Vagina (tissue), 2 donors: ENCODE measurements around the gene OPN1SW. TPM values are rescaled to one million over a fixed set of nuclear protein-coding genes. Genes with fewer than 3 reads are reported as not detected.
A peak's percentile ranks its signal among the peaks of the same experiment; 100 is the strongest.

ENCODE experiments used
- DNase-seq, 2 donors: peaks; one replicate each; pipeline ENCODE4 v3.0.0-alpha.2; 2017; ENCODE audit errors: extremely low spot score in 2 of 2
- H3K27ac ChIP-seq: fragments of 200-600 bp; sonication (generic); one replicate; pipeline ENCODE4 v1.5.1; 2019
- H3K27me3 ChIP-seq: fragments of 200-600 bp; sonication (generic); one replicate; pipeline ENCODE4 v1.5.1; 2019
- H3K36me3 ChIP-seq, 2 donors: fragments of 200-600 bp; sonication (generic); one replicate each; pipeline ENCODE4 v1.5.1; 2017 to 2019
- H3K4me1 ChIP-seq: fragments of 200-600 bp; sonication (generic); one replicate; pipeline ENCODE4 v1.5.1; 2019
- H3K4me3 ChIP-seq, 2 donors: fragments of 200-600 bp; sonication (generic); 1 replicate in 1 of 2; 2 replicates in 1 of 2; pipeline ENCODE4 v1.5.1; 2016 to 2019
- H3K9me3 ChIP-seq: fragments of 200-600 bp; sonication (generic); one replicate; pipeline ENCODE4 v1.5.1; 2019
- POLR2A ChIP-seq, 2 donors: fragments of 450-650 bp; IDR thresholded peaks; one replicate each; pipeline ENCODE4 v1.6.1; 2017; ENCODE audit warnings: antibody characterized with exemption in 2 of 2, mild to moderate bottlenecking in 2 of 2, moderate library complexity in 2 of 2
- POLR2AphosphoS5 ChIP-seq, 2 donors: sonication (generic); formaldehyde crosslinking; IDR thresholded peaks; one replicate each; pipeline ENCODE4 v1.9.0; 2017; ENCODE audit warnings: antibody characterized with exemption in 2 of 2, mild to moderate bottlenecking in 2 of 2, low read depth in 1 of 2; ENCODE audit not compliant: insufficient read depth in 1 of 2
- intact Hi-C: fragments of 100-400 bp; cut with DNase I; formaldehyde crosslinking; loops from one replicate; pipeline ENCODE4 v1.15.1; 2023
- total RNA-seq: library from RNA; depleted of rRNA; stranded (reverse); fragments of >200 nt; gene quantifications from one replicate; pipeline ENCODE4 v1.2.3, GENCODE V29; 2016
- TF ChIP-seq, protein P1 (sequence below), 3 experiments: fragments of 450-650 bp in 2 of 3; fragments of 200-600 bp in 1 of 3; sonication (generic) in 1 of 3; IDR thresholded peaks; one replicate each; pipeline ENCODE4 v1.5.1; 2017 to 2019; ENCODE audit warnings: antibody characterized with exemption in 3 of 3, mild to moderate bottlenecking in 2 of 3, moderate library complexity in 2 of 3

Gene OPN1SW
- total RNA-seq, 1 donor from 2014 or later = not detected

- DNase-seq = no peak
- peak; percentile 18 to 27 for TF ChIP-seq POLR2AphosphoS5 (IDR thresholded peaks at IDR 0.05; ENCODE audit: insufficient read depth in 1 of 2, low read depth in 1 of 2)
- TF ChIP-seq, protein P1, sequence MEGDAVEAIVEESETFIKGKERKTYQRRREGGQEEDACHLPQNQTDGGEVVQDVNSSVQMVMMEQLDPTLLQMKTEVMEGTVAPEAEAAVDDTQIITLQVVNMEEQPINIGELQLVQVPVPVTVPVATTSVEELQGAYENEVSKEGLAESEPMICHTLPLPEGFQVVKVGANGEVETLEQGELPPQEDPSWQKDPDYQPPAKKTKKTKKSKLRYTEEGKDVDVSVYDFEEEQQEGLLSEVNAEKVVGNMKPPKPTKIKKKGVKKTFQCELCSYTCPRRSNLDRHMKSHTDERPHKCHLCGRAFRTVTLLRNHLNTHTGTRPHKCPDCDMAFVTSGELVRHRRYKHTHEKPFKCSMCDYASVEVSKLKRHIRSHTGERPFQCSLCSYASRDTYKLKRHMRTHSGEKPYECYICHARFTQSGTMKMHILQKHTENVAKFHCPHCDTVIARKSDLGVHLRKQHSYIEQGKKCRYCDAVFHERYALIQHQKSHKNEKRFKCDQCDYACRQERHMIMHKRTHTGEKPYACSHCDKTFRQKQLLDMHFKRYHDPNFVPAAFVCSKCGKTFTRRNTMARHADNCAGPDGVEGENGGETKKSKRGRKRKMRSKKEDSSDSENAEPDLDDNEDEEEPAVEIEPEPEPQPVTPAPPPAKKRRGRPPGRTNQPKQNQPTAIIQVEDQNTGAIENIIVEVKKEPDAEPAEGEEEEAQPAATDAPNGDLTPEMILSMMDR (IDR thresholded peaks at IDR 0.05) = no peak
- H3K36me3 ChIP-seq = no peaks in the 10 kb centered on the region
- no peak overlapping the region for H3K4me3 ChIP-seq
- no peaks in the 10 kb centered on the region for H3K9me3 ChIP-seq
- H3K27me3 ChIP-seq = no peaks in the 10 kb centered on the region
- H3K4me1 ChIP-seq = peaks cover 4% of the 10 kb centered on the region
- intact Hi-C loops = no loop called here
- peak overlapping the region; percentile 14 for H3K27ac ChIP-seq
These were observed 7.7 kb upstream of the OPN1SW start for GRCh38 chr7:128783143-128783861.

- intact Hi-C loops = no loop called here
- no peak overlapping the region for H3K27ac ChIP-seq
- DNase-seq = no peak
- no peak overlapping the region for H3K4me3 ChIP-seq
- TF ChIP-seq POLR2AphosphoS5 (IDR thresholded peaks at IDR 0.05; ENCODE audit: insufficient read depth in 1 of 2, low read depth in 1 of 2) (no peak), POLR2A (IDR thresholded peaks at IDR 0.05) (no peak)
- TF ChIP-seq, protein P1 (IDR thresholded peaks at IDR 0.05) = no peak
- H3K27me3 ChIP-seq = no peaks in the 10 kb centered on the region
- H3K4me1 ChIP-seq = peaks cover 4% of the 10 kb centered on the region
- no peaks in the 10 kb centered on the region for H3K36me3 ChIP-seq
- no peaks in the 10 kb centered on the region for H3K9me3 ChIP-seq
These were observed 6.3 kb upstream of the OPN1SW start for GRCh38 chr7:128781851-128782250.

GRCh38 chr7:128781126-128781525 lies 5.5 kb upstream of the OPN1SW start:
- intact Hi-C loops = no loop called here
- H3K4me1 ChIP-seq = peaks cover 4% of the 10 kb centered on the region
- H3K27me3 ChIP-seq = no peaks in the 10 kb centered on the region
- no peaks in the 10 kb centered on the region for H3K36me3 ChIP-seq
- no peak overlapping the region for H3K27ac ChIP-seq
- TF ChIP-seq, protein P1 (IDR thresholded peaks at IDR 0.05) = no peak
- TF ChIP-seq POLR2AphosphoS5 (IDR thresholded peaks at IDR 0.05; ENCODE audit: insufficient read depth in 1 of 2, low read depth in 1 of 2) (no peak), POLR2A (IDR thresholded peaks at IDR 0.05) (no peak)
- H3K9me3 ChIP-seq = no peaks in the 10 kb centered on the region
- no peak for DNase-seq
- H3K4me3 ChIP-seq = no peak overlapping the region

DNA sequence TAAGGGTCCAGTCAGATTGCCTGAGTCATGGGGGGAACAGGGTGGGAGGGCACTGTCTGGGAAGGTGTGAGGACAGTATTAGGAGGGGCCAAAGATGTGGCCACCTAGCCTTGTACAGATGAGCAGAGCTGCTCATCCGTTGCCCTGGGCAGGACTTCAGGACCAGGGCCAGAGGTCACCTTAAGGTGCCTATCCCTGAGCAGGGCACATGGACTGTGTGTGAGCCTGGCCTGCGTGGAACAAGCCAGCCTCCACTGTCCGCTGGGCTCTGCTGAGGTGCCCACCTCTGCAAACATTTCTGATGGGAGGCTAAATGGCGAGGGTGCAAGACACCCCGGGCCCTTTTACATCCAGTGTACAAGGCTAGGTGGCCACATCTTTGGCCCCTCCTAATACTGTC lies 3.4 kb upstream of the OPN1SW start:
- H3K4me3 ChIP-seq = no peak overlapping the region
- intact Hi-C loops = no loop called here
- TF ChIP-seq, protein P1 (IDR thresholded peaks at IDR 0.05) = no peak
- no peak for TF ChIP-seq POLR2AphosphoS5 (IDR thresholded peaks at IDR 0.05; ENCODE audit: insufficient read depth in 1 of 2, low read depth in 1 of 2)
- no peak for TF ChIP-seq POLR2A (IDR thresholded peaks at IDR 0.05)
- H3K4me1 ChIP-seq = peaks cover 4% of the 10 kb centered on the region
- H3K27me3 ChIP-seq = no peaks in the 10 kb centered on the region
- no peaks in the 10 kb centered on the region for H3K36me3 ChIP-seq
- no peaks in the 10 kb centered on the region for H3K9me3 ChIP-seq
- no peak for DNase-seq
- no peak overlapping the region for H3K27ac ChIP-seq
